Inferior parietal cortex (tissue), 1 donor: ENCODE data around the gene EYA4.

Experiments
- DNase-seq: peaks from one replicate; pipeline ENCODE4 v3.0.0-alpha.2; 2016; ENCODE audit errors: extremely low spot score

EYA4 gene

DNA sequence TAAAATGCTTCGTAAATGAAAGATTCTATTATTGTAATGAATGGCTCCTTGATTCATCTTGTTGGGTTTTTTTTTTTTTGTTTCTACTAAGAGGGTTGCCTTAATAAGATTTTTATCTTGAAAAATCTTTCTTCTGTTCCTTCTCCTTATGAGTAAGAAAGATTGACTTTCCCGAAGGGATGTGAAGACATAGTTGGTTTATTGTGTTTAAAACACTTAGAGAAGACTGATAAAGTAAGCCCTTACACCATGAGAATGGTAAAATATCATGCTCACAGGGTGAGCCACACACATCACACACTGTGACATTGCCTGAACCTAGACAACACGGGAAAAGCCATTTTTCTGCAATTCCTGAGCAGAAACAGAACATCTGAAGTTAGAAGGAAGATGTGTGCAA is 330.5 kb downstream of the EYA4 start:
- DNase-seq, result no peak

DNA sequence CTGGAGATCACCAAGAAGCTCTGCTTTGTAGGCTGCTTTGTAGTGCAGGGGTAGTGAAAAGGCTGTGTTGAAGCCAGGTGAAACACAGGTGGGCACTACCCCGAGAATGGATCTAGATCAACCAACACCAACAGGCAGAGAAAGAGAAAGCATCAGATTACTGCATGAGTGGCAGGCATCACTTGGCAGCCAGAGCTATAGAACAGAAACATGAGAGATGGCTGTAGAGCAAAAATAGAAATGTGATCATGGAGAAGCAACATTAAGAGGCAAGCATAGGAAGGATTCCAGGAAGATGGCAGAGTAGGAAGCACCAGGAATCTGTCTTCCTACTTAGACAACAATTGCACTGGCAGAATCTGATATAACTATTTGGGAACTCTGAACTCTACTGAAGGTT is 336.7 kb downstream of the EYA4 start:
- DNase-seq, result no peak
